IMR-90 (cell line): ENCODE measurements around the gene PLSCR3.
A peak's percentile ranks its signal among the peaks of the same experiment; 100 is the strongest.

Experiments used
- BHLHE40 ChIP-seq: fragments of 150-350 bp; IDR thresholded peaks from 2 replicates; pipeline ENCODE4 v1.6.1; 2016; ENCODE audit warnings: mild to moderate bottlenecking, low read depth, low read length
- CEBPB ChIP-seq: IDR thresholded peaks from 2 replicates; pipeline ENCODE4 v1.6.1; 2012; ENCODE audit warnings: low read depth, low read length, improper control_type of control experiment
- MAFK ChIP-seq: IDR thresholded peaks from 2 replicates; pipeline ENCODE4 v1.6.1; 2012; ENCODE audit warnings: low read depth, low read length, improper control_type of control experiment
- POLR2A ChIP-seq: IDR thresholded peaks from 2 replicates; pipeline ENCODE4 v1.6.1; 2012; ENCODE audit warnings: mild to moderate bottlenecking, low read depth, low read length
- RAD21 ChIP-seq: IDR thresholded peaks from 2 replicates; pipeline ENCODE4 v1.6.1; 2012; ENCODE audit warnings: low read length, improper control_type of control experiment
- RCOR1 ChIP-seq: IDR thresholded peaks from 2 replicates; pipeline ENCODE4 v1.6.1; 2012; ENCODE audit warnings: mild to moderate bottlenecking, low read length, improper control_type of control experiment; ENCODE audit not compliant: insufficient replicate concordance
- TF ChIP-seq, protein P1 (sequence below): conservative IDR thresholded peaks from 2 replicates; pipeline ENCODE4 v1.5.1; 2012; ENCODE audit warnings: mild to moderate bottlenecking, low read depth, low read length, improper control_type of control experiment
- TF ChIP-seq, protein P2 (sequence below): fragments of 150-350 bp; IDR thresholded peaks from 2 replicates; pipeline ENCODE4 v1.6.1; 2017; ENCODE audit warnings: mild to moderate bottlenecking, antibody characterized with exemption, low read length, low read depth
- TF ChIP-seq, protein P3 (sequence below): fragments of 150-350 bp; IDR thresholded peaks from 2 replicates; pipeline ENCODE4 v1.6.1; 2016; ENCODE audit warnings: low read depth, mild to moderate bottlenecking, low read length, moderate library complexity, borderline replicate concordance

DNA sequence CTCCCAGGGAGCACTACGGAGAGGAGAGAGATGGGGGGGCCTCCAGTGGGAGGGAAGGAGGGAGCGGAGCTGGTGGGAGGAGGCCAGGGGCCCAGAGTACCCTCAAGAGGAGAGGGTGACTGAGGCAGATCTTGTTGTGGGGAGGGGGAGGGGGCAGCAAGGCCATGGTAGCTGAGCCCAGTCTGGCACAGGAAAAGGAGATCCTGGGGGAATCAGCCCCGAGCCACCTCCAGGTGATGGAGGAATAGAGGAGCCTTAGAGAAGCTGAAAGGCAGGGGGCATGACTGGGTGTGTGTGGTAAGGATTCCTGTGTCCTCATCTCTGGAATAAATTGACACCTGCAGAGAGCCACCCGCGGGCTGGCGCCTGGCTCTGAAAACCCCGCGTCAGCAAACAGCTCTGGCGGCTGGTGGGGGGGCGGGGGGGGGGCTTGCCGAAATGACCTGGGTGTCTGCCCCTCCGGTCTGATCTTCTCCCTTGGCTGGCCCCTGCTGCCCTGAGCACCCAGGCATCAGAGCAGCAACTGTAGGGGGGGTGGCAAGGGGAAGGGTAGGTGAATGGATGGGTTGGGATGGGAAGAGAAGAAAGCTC lies 12.0 kb upstream of the PLSCR3 start:
- TF ChIP-seq, protein P1, sequence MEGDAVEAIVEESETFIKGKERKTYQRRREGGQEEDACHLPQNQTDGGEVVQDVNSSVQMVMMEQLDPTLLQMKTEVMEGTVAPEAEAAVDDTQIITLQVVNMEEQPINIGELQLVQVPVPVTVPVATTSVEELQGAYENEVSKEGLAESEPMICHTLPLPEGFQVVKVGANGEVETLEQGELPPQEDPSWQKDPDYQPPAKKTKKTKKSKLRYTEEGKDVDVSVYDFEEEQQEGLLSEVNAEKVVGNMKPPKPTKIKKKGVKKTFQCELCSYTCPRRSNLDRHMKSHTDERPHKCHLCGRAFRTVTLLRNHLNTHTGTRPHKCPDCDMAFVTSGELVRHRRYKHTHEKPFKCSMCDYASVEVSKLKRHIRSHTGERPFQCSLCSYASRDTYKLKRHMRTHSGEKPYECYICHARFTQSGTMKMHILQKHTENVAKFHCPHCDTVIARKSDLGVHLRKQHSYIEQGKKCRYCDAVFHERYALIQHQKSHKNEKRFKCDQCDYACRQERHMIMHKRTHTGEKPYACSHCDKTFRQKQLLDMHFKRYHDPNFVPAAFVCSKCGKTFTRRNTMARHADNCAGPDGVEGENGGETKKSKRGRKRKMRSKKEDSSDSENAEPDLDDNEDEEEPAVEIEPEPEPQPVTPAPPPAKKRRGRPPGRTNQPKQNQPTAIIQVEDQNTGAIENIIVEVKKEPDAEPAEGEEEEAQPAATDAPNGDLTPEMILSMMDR: no peak
- TF ChIP-seq, protein P2, sequence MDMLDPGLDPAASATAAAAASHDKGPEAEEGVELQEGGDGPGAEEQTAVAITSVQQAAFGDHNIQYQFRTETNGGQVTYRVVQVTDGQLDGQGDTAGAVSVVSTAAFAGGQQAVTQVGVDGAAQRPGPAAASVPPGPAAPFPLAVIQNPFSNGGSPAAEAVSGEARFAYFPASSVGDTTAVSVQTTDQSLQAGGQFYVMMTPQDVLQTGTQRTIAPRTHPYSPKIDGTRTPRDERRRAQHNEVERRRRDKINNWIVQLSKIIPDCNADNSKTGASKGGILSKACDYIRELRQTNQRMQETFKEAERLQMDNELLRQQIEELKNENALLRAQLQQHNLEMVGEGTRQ: no peak
- TF ChIP-seq RAD21: no peak
- no peak for TF ChIP-seq CEBPB
- TF ChIP-seq MAFK: peak; percentile 32; the same call in 1 of the 2 replicates
- TF ChIP-seq POLR2A: no peak
- no peak for TF ChIP-seq RCOR1
- TF ChIP-seq, protein P3, sequence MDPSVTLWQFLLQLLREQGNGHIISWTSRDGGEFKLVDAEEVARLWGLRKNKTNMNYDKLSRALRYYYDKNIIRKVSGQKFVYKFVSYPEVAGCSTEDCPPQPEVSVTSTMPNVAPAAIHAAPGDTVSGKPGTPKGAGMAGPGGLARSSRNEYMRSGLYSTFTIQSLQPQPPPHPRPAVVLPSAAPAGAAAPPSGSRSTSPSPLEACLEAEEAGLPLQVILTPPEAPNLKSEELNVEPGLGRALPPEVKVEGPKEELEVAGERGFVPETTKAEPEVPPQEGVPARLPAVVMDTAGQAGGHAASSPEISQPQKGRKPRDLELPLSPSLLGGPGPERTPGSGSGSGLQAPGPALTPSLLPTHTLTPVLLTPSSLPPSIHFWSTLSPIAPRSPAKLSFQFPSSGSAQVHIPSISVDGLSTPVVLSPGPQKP: no peak
- no peak for TF ChIP-seq BHLHE40
